Middle frontal gyrus (tissue), 1 donor: ENCODE data around the gene TNS4.

Source experiments
- DNase-seq: peaks from one replicate; pipeline ENCODE4 v3.0.0-alpha.2; 2015; ENCODE audit warnings: low spot score; ENCODE audit errors: extremely low spot score

The TNS4 gene

GRCh38 chr17:40473573-40474365, 27.7 kb downstream of the TNS4 start:
- DNase-seq: no peak

- no peak for DNase-seq
These were observed 28.5 kb downstream of the TNS4 start for GRCh38 chr17:40472733-40473452.

GRCh38 chr17:40471846-40472732, 29.3 kb downstream of the TNS4 start:
- DNase-seq: no peak

GRCh38 chr17:40470932-40471828, 30.2 kb downstream of the TNS4 start:
- no peak for DNase-seq

- DNase-seq: no peak
These were observed 31.4 kb downstream of the TNS4 start for GRCh38 chr17:40469805-40470675.

GRCh38 chr17:40468560-40468959, 32.9 kb downstream of the TNS4 start:
- no peak for DNase-seq

- no peak for DNase-seq
These were observed 34.0 kb downstream of the TNS4 start for GRCh38 chr17:40467281-40467867.

GRCh38 chr17:40466298-40466971, 35.0 kb downstream of the TNS4 start:
- no peak for DNase-seq

GRCh38 chr17:40464392-40464855, 37.0 kb downstream of the TNS4 start:
- no peak for DNase-seq

GRCh38 chr17:40463122-40463550, 38.3 kb downstream of the TNS4 start:
- no peak for DNase-seq

- DNase-seq: no peak
These were observed 38.9 kb downstream of the TNS4 start for GRCh38 chr17:40462343-40463121.

- DNase-seq: no peak
These were observed 39.6 kb downstream of the TNS4 start for GRCh38 chr17:40461732-40462342.

GRCh38 chr17:40460968-40461731, 40.3 kb downstream of the TNS4 start:
- DNase-seq: no peak

GRCh38 chr17:40460604-40460967, 40.8 kb downstream of the TNS4 start:
- DNase-seq: no peak

- DNase-seq: no peak
These were observed 41.5 kb downstream of the TNS4 start for GRCh38 chr17:40459636-40460603.
